ENCODE data around the gene PCGF3.

DNA sequence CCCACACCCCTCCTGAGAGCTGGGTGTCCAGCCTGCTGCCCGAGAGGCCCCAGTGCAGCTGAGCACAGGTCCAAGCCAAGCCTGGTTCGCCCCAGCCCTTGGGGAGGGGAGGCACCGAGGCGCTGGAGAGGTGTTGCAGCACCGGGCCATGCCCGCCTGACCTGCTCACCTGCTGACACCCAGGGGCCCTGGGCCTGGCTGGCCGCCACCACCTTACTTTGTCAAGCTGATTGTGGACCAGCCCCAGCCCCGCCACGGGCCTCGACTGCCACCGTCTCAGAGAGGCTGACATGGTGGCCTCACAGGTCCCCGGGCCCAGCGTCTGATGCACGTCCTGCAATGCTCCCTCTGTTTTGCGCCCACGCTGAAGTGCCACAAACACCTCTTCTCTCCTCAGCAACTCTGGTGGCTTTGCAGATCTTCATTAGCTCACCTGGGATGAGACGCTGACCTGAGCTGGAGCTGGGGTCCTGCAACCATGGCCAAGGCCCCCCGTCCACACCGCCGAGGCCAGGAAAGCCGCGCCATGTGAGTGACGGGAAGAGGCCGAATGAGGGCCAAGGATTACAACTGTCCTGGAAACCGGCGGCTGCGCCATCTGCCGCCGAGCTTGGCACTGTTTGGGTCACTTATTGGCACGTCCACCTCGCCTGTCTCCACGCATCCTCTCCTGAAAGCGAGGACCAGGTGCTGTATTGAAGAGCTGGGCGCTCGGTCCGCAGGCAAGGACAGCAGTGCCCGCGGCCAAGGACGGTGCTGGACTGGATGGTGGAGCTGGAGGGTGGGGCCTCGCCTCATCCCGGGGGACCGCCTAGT is 112.7 kb downstream of the PCGF3 start:
- TF ChIP-seq SIN3A (IDR thresholded peaks at IDR 0.05; ENCODE audit: borderline replicate concordance, insufficient read depth, low read length) (no peak), POLR2AphosphoS5 (IDR thresholded peaks at IDR 0.05; ENCODE audit: low read depth, low read length) (no peak), TAF1 (IDR thresholded peaks at IDR 0.05; ENCODE audit: borderline replicate concordance, insufficient read depth, low read length) (no peak), FOXP2 (optimal IDR thresholded peaks at IDR 0.05; ENCODE audit: borderline replicate concordance, extremely low read depth, extremely low read length, insufficient read depth) (no peak)
- TF ChIP-seq, protein P1, sequence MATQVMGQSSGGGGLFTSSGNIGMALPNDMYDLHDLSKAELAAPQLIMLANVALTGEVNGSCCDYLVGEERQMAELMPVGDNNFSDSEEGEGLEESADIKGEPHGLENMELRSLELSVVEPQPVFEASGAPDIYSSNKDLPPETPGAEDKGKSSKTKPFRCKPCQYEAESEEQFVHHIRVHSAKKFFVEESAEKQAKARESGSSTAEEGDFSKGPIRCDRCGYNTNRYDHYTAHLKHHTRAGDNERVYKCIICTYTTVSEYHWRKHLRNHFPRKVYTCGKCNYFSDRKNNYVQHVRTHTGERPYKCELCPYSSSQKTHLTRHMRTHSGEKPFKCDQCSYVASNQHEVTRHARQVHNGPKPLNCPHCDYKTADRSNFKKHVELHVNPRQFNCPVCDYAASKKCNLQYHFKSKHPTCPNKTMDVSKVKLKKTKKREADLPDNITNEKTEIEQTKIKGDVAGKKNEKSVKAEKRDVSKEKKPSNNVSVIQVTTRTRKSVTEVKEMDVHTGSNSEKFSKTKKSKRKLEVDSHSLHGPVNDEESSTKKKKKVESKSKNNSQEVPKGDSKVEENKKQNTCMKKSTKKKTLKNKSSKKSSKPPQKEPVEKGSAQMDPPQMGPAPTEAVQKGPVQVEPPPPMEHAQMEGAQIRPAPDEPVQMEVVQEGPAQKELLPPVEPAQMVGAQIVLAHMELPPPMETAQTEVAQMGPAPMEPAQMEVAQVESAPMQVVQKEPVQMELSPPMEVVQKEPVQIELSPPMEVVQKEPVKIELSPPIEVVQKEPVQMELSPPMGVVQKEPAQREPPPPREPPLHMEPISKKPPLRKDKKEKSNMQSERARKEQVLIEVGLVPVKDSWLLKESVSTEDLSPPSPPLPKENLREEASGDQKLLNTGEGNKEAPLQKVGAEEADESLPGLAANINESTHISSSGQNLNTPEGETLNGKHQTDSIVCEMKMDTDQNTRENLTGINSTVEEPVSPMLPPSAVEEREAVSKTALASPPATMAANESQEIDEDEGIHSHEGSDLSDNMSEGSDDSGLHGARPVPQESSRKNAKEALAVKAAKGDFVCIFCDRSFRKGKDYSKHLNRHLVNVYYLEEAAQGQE (IDR thresholded peaks at IDR 0.05; ENCODE audit: insufficient read depth in 1 of 2, low read depth in 2 of 2, low read length in 2 of 2) = no peak
